ENCODE measurements around the gene NTSR1.

NTSR1 gene
- 0 to 0.37 (median 0.09) reads per million in 4 experiments for total RNA-seq

DNA sequence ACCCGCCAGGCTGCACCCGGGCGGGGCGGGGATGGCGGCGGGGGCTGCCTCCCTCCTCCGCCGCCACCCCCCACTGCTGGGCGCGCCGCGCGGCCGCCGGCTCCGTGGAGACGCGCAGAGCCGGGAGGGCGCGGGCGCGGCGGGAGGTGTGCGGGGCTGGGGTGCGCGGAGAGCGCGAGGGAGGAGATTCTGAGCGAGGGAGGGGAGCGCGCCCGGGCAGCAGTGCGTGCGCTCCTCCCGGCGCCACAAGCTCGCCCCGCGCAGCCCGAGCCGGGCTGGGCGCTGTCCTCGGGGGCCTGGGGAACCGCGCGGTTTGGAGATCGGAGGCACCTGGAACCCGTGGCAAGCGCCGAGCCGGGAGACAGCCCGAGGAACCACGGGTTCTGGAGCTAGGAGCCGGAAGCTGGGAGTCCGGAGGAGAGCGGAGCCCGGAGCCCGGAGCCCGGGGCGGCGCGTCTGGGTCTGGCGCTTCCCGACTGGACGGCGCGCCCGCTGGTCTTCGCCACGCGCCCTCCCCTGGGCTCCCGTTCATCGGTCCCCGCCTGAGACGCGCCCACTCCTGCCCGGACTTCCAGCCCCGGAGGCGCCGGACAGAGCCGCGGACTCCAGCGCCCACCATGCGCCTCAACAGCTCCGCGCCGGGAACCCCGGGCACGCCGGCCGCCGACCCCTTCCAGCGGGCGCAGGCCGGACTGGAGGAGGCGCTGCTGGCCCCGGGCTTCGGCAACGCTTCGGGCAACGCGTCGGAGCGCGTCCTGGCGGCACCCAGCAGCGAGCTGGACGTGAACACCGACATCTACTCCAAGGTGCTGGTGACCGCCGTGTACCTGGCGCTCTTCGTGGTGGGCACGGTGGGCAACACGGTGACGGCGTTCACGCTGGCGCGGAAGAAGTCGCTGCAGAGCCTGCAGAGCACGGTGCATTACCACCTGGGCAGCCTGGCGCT is at the start of gene NTSR1:
Gene NTSR1, plus strand, starts transcription at position 246 of the 946 bp plus-strand sequence. Its CDS starts 372 bp downstream, at position 618.
- no peak for DNase-seq

DNA sequence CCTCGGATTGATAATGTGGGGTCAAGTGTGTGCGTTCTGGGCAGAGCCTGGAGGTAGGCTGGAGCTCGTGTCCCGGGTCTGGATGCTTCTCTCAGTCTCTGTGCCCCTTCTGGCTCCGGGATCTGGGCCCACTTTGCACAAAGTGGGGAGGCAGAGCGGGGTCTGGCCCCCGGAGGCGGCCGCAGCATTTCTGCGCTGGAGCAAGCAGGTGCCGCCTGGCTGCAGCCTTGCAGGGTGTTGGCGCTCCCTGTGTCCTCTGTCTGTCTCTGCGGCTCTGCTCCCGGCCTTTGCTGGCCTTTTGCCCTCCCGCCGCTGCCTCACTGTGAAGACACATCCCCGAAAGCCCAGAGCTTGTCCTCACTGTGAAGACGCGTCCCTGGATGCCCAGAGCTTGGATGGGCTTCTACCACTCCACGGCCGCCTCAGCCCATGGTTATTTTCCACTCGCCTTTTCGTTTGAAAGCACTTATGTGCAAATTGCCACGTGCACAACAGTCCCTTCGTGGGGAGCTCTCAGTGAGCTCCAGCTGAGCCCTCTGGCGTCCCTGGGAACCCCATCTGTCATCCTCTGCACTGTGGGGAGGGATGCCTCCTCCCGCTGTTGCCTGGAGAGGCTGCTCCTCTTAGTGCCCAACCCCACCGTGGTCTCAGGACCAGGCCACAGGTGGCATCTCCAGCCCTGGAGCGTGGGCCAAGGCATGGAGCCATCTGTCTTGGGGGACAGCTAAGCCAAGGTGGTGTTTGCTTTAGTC is 49.0 kb upstream of the NTSR1 start:
- no peak for DNase-seq

DNA sequence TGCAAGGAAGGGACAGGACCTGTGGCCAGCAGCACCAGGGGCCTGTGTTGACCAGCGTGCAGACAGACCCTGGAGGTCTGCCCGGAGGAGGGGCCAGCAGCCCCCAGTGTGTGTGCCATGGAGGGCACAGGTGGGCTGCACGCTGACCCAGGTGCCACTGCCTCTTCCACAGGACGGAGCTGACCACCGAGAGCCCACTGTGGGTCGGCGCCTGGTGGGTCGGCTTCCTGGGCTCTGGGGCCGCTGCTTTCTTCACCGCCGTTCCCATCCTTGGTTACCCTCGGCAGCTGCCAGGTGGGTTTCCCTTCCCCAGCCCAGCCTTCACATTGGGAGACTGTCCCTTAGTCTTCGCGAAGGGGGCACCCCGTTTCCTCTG is 48.4 kb upstream of the NTSR1 start:
- no peak for DNase-seq

DNA sequence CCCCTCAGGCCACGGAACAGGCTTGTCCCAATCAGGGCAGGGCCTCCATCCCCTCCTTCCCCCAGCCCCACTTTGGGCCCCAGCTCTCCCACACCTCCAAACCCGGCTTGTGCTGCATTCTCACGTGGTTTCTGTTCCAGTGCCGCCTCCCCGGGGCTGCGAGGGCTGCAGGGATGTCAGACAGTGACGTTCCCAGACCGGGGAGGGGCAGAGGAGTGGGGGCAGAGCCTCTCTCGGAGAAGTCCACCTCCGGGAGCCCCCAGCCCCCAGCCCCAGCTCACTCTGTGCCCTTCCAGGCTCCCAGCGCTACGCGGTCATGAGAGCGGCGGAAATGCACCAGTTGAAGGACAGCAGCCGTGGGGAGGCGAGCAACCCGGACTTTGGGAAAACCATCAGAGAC is 47.9 kb upstream of the NTSR1 start:
- DNase-seq: no peak

DNA sequence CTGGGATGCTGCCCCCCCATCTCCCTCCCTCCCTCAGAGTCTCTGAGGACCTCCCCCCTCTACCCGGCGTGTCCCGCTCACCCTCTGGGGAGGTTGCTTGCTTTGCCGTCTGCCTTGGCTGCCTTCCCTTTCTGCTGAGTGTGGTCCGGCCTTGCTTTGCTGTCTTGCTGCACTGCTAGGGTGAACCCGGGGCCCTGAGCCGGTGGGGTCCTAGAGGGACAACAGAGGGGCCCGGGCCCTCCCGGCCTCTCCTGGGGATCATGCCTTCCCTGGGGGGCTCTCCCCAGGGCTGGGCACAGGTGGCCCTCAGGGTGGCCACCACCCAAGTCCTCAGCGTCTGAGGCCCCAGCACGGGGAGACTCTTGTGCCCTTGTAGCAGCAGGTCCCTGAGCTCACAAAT is 47.0 kb upstream of the NTSR1 start:
- DNase-seq: no peak

DNA sequence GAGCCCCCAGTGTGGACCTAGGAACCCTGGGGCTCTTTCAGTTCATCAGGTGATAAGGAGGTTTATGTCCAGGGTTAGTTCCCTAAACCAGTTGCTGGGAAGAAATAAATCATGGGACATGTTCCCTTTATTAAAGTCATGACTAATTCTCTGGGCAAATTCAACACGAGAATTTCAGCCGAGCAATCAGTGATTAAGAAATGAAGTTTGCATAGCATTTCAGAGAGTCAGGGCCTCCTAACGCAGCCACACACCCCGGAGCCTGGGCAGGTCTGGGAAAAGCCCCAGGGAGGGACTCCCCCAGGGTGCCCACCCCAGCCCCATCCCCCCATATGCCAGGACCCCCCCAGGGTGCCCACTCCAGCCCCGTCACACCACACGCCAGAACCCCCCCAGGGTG is 46.2 kb upstream of the NTSR1 start:
- no peak for DNase-seq

DNA sequence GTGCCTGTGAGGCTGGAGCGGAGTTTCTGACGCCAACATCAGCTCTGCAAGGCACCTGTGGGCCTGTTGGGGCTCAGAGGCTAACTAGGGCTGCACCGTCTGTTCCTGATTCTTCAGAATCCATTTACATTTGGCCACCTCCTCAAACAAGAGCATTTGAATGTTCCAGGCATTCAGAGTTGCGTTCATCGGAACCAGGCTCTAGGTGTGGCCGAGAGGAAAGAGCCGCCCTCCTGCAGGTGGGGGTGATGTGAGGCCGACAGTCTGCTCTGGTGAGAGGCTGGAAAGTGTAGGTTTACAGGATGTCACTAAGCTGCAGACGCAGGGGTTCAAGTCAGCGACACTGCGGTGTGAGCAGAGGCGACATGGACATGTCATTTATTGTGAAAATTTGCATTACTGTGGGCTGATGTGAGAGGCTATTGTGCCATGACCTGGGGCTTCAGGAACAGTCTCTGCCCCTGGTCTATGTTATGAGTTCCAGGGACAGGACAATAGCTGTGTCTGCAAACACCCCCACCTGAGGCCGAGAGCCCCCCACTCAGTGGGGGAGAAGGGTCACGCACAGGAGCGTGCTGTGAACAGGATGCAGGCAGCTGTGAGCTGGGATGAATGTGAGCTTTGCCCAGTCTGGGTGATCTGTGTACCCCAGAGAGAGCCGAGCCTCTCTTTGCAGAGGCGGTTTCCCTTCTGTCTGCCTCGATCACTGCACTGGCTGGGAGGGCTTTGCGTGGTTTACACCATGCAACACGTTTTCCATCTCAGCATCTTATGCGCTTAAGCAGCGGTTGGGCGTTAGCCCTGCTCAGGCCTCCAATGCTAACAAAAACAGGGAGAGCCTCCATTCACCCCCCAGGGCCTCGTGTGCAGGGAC is 45.3 kb upstream of the NTSR1 start:
- no peak for DNase-seq

DNA sequence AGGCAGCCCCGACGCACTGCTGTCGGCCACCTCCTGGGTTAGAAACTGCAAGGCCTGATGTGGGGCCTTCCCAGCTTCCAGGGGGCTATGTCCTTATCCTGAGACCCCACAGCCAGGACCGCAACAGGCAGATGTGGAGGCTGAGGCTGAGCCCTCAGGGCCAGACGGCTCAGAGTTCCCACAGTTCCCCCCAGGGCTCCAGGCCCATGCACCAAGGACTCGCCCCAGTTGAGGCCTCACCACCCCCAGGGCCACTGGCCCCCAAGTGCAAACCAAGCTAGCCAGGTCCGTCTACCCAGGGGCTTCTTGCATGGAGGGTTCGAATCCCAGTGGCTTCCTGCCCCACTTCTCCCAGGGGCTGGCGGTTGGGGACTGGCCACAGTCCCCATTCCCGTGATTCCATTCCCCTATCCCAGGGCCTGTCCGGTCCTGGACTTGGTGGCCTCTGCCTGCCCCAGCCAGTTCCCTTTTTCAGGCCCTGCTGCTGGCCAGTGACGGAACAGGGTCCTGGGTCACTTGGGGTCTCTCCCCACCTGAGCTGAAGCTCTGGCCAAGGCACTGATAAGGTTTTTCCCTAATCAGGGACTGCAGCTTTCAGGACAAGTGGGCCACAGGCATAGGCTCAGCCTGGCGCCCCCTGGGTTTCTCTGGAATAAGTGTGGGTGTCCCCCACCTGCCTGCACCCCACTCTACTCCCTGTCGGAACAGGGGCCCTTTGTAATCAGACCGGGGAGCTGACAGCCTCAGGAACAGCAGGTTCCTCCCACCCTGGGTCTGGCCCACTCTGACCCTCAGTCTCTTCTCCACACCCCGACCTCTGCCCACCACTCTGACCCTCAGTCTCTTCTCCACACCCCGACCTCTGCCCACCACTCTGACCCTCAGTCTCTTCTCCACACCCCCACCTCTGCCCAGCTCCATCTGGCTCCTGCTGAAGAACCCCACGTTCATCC is 44.3 kb upstream of the NTSR1 start:
- no peak for DNase-seq

DNA sequence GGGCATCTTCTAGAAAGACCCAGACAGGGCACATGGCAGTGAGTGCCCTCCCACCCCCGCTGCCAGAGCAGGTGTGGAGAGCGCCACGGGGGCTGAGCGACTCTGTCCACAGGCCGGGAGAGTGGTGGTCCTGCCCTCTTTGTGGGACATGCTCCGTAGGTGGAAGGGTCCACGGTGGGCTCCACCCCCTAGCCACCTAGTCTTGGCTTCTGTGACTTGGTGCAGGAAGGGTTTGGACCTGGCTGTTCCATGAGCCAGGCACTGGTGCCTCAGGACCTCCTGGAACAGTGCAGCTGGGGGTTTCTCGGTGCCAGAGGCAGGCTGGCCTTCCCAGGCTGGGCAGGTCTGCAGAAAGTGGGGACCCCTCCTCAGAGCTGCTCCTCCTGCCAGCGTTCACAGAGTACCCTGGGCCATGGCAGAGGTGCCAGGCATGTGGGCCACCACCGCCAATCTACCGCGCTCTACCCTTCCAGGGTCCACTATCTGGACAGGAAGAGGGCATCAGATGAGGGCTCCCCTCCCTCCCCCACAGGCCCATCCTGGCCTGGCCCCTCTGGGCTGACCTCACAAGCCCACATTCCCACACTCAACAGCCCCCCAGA is 43.4 kb upstream of the NTSR1 start:
- no peak for DNase-seq

DNA sequence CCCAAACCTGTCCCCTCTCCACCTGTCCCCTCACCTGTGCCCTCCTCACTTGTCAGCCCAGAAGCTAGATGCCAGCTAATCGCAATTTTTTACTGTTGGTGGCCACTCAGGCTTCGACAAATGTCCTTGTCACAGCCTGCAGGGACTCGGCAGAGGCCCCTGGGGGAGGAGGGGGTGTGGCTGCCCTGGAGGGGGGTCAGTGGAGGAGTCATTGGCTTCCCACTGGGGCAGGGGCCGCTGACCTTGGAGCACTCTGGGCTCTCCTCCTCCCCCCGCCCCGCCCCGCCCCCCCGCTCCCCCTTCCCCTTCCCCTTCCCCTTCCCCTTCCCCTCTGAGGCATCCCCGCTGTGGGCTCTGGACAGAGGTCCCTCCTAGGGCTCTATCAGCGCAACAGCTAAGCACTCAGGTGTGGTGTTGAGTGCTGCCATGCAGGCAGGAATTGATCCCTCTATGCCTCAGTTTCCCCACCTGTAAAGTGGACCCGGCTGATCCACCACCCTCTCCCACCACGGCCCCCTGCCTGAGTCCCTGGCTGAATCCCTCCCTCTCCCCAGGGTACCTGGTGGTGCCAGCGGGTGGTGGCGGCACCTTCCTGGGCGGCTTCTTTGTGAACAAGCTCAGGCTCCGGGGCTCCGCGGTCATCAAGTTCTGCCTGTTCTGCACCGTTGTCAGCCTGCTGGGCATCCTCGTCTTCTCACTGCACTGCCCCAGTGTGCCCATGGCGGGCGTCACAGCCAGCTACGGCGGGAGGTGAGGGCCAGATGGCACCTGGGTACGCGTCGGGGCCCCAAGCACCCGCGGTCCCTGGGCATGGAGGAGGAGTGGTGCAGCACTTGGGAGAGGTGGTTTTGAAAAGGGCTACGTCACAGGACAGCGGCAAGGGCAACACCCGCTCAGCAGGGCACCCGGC is 42.6 kb upstream of the NTSR1 start:
- DNase-seq: no peak

DNA sequence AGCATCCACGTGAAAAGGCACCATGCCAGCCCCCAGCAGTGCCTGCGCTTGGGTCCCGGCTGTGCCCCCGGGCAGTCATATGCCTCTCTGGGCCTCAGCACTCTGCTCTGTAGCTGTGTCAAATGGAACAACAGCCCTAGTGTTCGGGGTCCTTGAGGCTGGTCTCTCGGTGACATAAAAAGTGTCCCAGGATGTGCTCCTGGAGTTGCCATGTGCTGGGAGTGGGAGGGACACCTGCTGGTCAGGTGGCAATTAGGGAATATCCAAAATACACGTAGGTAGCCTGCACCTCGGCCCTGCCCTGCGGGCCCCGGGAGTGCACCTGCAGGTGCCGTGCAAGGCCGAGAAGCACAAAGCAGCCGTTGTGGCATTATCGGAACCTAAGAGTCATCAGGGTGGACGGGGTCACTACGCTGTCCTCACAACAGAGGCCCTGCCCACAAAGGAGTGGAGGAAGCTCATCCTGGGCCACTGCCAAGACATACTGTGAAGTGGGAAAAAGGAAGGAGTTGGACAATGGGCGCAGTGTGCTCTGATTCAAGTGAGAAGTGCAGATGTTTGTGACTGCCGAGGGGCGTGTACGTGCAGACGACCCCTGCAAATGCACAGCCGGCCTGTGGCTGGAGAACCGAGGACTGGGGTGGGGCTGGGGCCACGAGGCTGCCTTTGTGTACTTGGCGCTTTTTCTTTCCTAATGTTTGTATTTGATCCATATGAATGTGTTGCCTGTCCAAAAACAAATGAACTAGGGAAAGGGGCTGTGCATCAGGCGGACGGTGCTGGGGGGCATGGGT is 41.7 kb upstream of the NTSR1 start:
- no peak for DNase-seq

DNA sequence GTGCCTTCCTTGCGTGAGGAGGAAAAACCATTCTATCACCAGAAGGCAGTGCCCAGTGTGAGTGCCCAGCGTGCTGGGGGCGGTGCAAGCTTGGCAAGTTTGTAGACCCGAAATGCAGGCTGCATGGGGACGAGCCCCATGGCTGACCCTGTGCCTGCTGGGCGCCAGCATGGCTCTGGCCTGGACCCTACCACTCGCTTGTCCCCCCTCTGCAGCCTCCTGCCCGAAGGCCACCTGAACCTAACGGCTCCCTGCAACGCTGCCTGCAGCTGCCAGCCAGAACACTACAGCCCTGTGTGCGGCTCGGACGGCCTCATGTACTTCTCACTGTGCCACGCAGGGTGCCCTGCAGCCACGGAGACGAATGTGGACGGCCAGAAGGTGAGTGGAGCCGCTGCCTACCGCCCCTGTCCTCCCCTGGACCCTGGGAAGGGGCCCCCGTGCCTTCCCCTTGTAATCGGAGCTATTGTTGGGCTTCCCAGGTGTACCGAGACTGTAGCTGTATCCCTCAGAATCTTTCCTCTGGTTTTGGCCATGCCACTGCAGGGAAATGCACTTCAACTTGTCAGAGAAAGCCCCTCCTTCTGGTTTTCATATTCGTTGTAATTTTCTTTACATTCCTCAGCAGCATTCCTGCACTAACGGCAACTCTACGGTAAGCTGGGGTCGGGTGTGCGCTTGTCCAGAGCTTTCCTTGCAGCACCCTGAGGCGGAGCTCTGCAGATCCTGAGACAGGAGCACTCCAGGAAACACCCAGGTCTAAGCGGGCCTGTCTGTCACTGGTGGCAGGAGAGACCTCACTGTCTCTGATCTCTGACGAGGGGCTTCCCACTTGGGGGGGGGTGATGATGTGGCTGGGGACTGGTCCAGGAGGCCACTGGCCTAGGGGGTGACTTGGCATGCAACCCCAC is 40.9 kb upstream of the NTSR1 start:
- no peak for DNase-seq

DNA sequence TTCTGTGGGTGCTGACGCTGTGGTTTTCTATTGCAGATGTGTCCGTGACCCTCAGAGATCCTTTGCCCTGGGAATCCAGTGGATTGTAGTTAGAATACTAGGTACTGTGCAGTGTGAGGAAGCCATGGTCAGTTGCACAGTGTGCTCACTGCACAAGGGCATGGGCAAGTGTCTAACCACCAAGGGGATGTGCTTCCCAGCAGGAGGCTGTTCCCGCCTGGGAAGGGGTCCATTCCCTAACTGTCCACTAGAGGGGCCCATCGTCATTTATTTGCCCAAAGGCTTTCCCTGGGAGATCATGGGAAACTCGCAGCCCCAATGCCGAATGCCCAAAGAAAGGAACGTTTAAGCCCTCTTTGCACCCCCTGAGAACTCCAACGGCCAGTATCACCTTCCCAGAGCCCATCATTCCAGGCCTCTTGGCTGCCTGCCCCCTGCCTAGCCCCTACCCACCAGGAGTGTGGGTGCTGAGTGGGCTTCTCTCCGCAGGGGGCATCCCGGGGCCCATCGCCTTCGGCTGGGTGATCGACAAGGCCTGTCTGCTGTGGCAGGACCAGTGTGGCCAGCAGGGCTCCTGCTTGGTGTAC is 40.1 kb upstream of the NTSR1 start:
- peak; percentile 34 for DNase-seq

DNA sequence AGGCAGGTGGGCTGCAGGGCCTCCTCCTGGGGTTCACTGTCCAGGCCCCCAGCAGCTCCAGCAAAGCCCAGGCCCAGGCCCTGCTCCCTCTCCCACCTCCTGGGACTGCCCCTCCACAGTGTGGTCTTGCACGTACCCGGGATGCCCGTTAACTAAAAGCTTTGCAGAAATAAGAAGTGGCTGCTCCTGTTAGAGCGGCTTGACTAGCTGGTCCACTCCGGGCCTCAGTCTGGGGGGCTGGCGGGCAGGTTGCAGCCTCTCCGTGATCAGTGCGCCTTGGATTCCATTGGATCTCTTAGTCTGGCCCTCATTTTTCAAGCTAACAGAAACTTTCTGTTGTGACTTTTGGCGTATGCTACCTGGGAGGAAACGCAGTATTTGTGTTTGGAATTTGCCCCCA is 39.4 kb upstream of the NTSR1 start:
- DNase-seq: no peak

DNA sequence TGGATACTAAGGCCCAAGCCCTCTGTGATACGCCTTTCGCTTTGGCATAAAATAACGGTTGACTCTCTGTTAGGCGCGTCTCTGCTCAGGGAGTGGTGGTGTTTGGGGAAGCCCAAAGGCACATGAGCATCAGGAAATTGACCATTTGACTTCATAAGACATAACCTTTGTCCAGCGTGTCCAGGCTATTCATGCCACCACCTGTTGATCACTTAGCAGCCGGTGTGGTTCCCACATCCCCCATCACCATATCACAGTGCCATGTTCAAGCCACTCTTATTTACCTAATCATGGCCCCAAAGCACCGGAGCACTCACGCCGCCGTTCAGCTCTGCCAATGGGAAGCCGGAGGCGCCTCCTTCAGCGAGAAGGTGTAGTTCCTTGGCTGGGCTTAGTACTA is 38.5 kb upstream of the NTSR1 start:
- DNase-seq: no peak

DNA sequence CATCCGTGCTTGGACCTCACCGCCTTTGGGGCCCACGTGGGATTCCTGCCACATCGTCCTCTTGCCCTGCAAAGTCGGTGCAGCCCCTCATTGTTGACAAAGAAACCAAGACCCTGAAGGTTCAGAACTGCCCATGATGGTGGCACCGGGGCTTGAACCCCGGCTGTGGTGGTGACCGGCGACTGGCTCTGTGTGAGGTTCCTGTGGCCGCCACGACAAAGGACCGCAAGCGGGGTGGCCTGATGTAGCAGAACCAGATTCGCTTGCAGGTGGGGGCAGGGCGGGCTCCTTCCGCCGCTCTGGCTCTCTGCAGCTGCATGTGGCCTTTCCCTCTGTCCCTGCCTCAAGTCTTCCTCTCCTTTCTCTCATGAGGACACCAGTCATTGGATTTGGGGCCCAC is 37.6 kb upstream of the NTSR1 start:
- DNase-seq: no peak

DNA sequence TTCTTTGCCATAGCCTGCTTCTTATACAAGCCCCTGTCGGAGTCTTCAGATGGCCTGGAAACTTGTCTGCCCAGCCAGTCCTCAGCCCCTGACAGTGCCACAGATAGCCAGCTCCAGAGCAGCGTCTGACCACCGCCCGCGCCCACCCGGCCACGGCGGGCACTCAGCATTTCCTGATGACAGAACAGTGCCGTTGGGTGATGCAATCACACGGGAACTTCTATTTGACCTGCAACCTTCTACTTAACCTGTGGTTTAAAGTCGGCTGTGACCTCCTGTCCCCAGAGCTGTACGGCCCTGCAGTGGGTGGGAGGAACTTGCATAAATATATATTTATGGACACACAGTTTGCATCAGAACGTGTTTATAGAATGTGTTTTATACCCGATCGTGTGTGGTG is 36.9 kb upstream of the NTSR1 start:
- no peak for DNase-seq

DNA sequence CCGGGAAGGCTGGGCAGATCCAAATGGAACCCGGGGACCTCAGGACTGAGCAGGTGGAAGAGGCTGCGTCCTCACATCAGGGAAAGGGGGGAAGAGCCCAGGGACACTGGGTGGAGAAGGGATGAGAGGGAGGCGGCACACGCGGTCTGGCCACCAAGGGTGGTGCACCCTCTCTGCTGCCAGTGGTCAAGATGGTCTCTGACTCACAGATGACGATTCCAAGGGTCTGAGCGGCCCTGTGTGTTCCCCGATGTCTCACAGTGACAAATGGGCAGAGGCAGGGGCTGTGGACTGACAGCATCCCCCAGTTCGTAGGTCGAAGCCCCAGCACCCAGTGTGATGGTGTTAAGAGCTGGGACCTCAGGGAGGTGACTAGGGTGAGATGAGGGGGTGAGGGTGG is 34.3 kb upstream of the NTSR1 start:
- no peak for DNase-seq
